22Rv1 (cell line): ENCODE data around the gene TMEM176A.

ENCODE experiments used
- ZFX ChIP-seq: fragments of 450-650 bp; IDR thresholded peaks from 2 replicates; pipeline ENCODE4 v1.6.1; 2017; ENCODE audit warnings: antibody characterized with exemption, borderline replicate concordance
- TF ChIP-seq, protein P1 (sequence below): fragments of 450-650 bp; IDR thresholded peaks from 2 replicates; pipeline ENCODE4 v1.5.1; 2017; ENCODE audit warnings: mild to moderate bottlenecking

DNA sequence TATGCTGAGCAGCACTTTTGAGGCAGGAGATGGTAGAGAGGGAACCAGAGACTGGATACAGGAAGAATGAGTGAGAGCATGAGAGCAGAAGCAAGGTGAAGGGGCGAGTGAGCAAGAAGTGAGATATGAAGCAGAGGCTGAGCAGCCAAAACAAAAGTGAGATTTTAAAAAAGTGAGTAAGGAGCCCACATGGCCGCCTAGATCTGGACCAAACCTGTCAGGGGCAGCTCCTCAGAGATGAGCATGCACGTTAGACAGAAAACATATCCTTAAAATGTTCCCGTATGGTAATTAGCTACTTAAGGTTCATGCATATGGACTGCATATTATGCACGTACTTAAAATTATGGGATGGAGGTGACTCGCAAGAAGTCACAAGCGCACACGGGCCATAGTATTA lies 22.5 kb downstream of the TMEM176A start:
- TF ChIP-seq, protein P1, sequence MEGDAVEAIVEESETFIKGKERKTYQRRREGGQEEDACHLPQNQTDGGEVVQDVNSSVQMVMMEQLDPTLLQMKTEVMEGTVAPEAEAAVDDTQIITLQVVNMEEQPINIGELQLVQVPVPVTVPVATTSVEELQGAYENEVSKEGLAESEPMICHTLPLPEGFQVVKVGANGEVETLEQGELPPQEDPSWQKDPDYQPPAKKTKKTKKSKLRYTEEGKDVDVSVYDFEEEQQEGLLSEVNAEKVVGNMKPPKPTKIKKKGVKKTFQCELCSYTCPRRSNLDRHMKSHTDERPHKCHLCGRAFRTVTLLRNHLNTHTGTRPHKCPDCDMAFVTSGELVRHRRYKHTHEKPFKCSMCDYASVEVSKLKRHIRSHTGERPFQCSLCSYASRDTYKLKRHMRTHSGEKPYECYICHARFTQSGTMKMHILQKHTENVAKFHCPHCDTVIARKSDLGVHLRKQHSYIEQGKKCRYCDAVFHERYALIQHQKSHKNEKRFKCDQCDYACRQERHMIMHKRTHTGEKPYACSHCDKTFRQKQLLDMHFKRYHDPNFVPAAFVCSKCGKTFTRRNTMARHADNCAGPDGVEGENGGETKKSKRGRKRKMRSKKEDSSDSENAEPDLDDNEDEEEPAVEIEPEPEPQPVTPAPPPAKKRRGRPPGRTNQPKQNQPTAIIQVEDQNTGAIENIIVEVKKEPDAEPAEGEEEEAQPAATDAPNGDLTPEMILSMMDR, result no peak
- TF ChIP-seq ZFX, result no peak
